Measurements from ENCODE around the gene B4GALT3. TPM values are rescaled to one million over a fixed set of nuclear protein-coding genes. Genes with fewer than 3 reads are reported as not detected.
A peak's percentile ranks its signal among the peaks of the same experiment; 100 is the strongest.

The B4GALT3 gene
- total and polyA plus RNA-seq, 11 donors = 13.4 to 40.8 (median 22.4) TPM

- 91 to 96% (median 95%) methylated on average over 5 of the region's 5 CpGs for WGBS, 4 donors
- intact Hi-C loops (cut with DNase I) = loop anchor here in 1 of 10 donors (5.0 kb wide), 1 partner anchor 198 kb away; no protein-coding TSS in a partner anchor
- no peaks in the 10 kb centered on the region for H3K9me3 ChIP-seq
- DNase-seq = no peak
- no peak overlapping the region for H3K27ac ChIP-seq
- H3K27me3 ChIP-seq = no peaks in the 10 kb centered on the region
- H3K36me3 ChIP-seq = peaks cover 0 to 31% (median 7%) of the 10 kb centered on the region in 9 donors
- H3K4me1 ChIP-seq = peaks cover 0 to 77% (median 34%) of the 10 kb centered on the region in 12 donors
- ATAC-seq = no peak
- no peak for TF ChIP-seq CTCF (IDR thresholded peaks at IDR 0.05)
- no peak for TF ChIP-seq POLR2A (IDR thresholded peaks at IDR 0.05)
- no peak overlapping the region for H3K4me3 ChIP-seq
Observed at GRCh38 chr1:161189036-161189435, 11.7 kb upstream of the B4GALT3 start.

GRCh38 chr1:161188381-161188780 is 11.1 kb upstream of the B4GALT3 start:
- Histone ChIP-seq H3K36me3 (peaks cover 0 to 25% (median 7%) of the 10 kb centered on the region in 9 donors), H3K4me1 (peaks cover 0 to 80% (median 30%) of the 10 kb centered on the region in 12 donors), H3K4me3 (no peak overlapping the region), H3K27ac (no peak overlapping the region), H3K9me3 (no peaks in the 10 kb centered on the region), H3K27me3 (no peaks in the 10 kb centered on the region)
- ATAC-seq (no peak), DNase-seq (no peak)
- 78 to 85% (median 83%) methylated on average over 6 of the region's 6 CpGs for WGBS, 4 donors
- intact Hi-C loops (cut with DNase I) = loop anchor here in 1 of 10 donors (5.0 kb wide), 1 partner anchor 199 kb away; no protein-coding TSS in a partner anchor
- TF ChIP-seq POLR2A (IDR thresholded peaks at IDR 0.05) (no peak), CTCF (IDR thresholded peaks at IDR 0.05) (no peak)

DNA sequence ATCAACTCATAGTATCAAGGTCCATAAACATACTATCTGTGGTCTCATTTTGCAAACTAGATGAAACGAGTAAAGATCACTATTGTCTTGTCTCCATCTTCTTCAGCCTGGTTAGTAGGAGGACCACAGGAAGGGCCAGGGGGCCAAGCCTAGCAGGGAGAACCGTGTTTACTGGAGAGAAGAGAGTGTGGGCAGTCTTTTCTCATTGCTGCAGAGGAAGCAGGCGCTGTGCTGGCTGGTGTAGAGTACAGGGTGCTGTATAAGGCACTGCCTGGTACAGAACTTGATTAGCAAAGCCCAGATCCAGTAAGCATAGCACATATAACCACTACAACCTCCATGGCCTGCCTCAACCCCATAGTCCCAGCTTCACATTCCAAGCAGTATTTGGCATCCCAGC is 10.0 kb upstream of the B4GALT3 start:
- peaks cover 0 to 15% (median 7%) of the 10 kb centered on the region in 9 donors for H3K36me3 ChIP-seq
- ATAC-seq (no peak), DNase-seq (peak in 1 of 5 donors; percentile 50)
- 69 to 77% (median 75%) methylated on average over 3 of the region's 3 CpGs for WGBS, 4 donors
- no peaks in the 10 kb centered on the region for H3K9me3 ChIP-seq
- peak overlapping the region in 3 of 12 donors; percentile 70 to 92 (median 76) for H3K27ac ChIP-seq
- H3K27me3 ChIP-seq = no peaks in the 10 kb centered on the region
- intact Hi-C loops (cut with DNase I) = loop anchor here in 1 of 10 donors (5.0 kb wide), 1 partner anchor 200 kb away; no protein-coding TSS in a partner anchor
- H3K4me1 ChIP-seq = peaks cover 0 to 81% (median 22%) of the 10 kb centered on the region in 12 donors
- H3K4me3 ChIP-seq = no peak overlapping the region
- TF ChIP-seq POLR2A (IDR thresholded peaks at IDR 0.05) (no peak), CTCF (IDR thresholded peaks at IDR 0.05) (no peak)

DNA sequence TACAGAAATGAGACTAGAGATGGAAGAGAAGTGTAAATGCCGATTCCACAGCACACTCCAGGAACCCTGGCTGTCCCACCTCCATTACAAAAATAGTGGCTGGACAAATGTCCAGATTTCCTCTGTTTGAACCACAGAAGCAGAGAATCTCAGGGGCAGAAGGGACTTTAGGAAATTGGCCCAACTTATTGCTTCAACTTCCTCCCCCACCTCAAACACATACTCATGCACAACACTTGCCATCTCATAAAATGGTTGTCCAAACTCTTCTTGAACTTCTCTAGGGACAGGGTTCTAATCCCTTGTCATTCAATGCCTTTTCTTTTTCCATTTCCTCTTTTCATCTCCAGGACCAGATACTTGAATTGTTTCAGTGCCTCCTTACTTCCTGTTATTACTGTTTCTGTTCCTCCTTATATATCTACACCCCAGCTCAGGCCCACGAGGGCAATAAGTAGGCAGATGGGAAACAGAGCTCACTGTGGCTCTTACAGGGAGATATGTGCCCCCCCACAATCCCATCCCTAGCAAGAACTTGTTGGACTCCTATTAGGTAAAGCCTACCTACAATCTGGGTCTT is 8.5 kb upstream of the B4GALT3 start:
- H3K27me3 ChIP-seq = no peaks in the 10 kb centered on the region
- intact Hi-C loops (cut with DNase I) = loop anchor here in 1 of 10 donors (5.0 kb wide), 1 partner anchor 201 kb away; no protein-coding TSS in a partner anchor
- DNase-seq = peak in 2 of 5 donors; percentile 24 to 36
- 23 to 31% (median 27%) methylated on average over 2 of the region's 2 CpGs for WGBS, 4 donors
- ATAC-seq = peak in 3 of 4 donors; percentile 3 to 44 (median 12)
- H3K4me1 ChIP-seq = peaks cover 0 to 90% (median 21%) of the 10 kb centered on the region in 12 donors
- no peak for TF ChIP-seq POLR2A (IDR thresholded peaks at IDR 0.05)
- no peak for TF ChIP-seq CTCF (IDR thresholded peaks at IDR 0.05)
- H3K4me3 ChIP-seq = no peak overlapping the region
- H3K9me3 ChIP-seq = no peaks in the 10 kb centered on the region
- H3K27ac ChIP-seq = peak overlapping the region; percentile 19 to 92 (median 66)
- peaks cover 0 to 3% (median under 1%) of the 10 kb centered on the region in 9 donors for H3K36me3 ChIP-seq

Data from heart left ventricle (tissue), 16 donors.